GM21825 (cell line): ENCODE measurements around the gene MCM3.

Experiments
- ATAC-seq: cut with Tn5 transposase; IDR thresholded peaks from one replicate; pipeline ENCODE4 v1.9.1; 2021; ENCODE audit warnings: mild to moderate bottlenecking, moderate library complexity; ENCODE audit not compliant: unreplicated experiment

MCM3 gene

DNA sequence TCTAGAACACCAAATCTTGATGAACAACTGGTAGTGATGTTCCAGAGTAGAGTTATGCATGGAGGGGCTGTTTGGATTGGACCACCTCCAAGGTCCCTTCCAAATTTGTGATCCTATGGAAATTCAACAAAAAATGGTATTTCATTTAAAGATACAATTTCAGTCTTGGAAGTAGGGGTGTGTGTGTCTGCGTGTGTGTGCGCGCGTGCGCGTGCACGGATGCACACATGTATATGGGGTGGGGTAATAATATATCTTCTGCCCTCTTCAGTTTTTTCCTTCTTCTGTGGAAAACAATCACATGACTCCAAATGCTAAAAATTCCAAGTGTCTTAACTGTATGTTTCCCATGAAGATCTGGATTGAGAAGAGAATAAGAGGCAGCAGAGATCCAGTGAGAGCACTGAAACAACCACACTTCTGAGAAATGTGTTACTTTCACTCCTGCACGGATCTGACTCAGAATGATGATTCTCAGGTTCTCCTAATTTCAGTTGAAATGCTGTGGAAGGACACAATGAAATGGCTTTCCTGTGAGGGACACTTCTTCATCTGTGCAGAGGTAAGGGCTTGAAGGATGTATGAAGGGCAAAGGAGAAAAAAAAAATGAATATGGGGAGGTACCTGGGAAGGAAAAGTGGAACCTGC lies 29.7 kb downstream of the MCM3 start:
- no peak for ATAC-seq

DNA sequence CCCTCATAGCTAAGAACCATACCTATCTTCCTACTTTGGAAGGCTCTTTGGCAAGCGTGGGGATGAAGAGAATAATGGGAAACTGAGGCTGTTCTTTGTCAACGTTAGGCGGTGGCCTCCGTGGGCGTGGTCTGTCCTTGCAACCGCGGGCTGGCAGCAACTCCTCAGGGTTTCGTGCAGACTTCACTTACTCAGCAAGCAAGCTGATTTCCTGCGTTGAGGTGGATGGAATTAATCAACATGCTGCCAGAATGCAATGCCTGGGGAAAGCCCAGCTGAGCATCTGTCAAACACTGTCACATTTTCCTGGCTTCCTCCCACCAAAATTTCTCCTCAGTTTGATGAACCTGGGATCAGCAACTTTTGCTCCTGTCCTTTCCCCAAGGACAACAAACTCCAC lies 31.0 kb downstream of the MCM3 start:
- no peak for ATAC-seq

DNA sequence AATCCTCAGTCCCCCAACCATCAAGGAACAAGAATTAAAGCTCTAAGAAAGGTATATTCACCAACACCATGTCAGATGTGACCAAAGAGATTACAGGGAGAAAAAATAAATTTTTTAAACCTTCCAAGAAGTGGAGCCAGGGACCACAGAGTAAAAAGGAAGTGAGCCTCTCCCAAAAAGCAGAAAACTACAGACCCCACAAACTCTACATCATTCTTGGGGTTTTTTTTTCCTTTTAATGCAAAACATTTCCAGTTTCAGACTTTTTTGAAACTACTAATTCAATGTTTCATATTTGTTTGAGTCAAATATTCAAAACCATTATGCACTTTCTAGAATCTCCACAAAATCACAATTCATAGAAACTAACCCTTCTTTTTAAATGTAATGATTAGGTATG lies 33.4 kb downstream of the MCM3 start:
- ATAC-seq, result no peak

DNA sequence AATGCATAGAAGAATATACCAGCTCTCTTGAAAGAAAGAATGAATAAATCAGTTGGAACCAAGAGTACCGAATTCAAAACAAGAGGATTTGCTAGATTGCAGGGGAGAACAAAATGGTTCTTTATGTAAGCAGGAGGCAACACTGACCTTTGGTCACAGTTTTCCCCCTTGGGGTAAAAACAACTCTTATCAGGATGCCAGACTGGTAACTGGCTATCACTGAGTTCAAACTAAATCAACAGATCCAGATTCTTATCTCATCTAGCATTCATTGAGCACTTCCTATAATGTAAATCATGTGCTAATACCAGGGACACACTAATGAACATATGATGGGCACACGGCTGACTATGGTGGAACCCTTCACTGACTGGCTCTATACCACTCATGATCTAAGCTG lies 35.5 kb downstream of the MCM3 start:
- ATAC-seq, result no peak

DNA sequence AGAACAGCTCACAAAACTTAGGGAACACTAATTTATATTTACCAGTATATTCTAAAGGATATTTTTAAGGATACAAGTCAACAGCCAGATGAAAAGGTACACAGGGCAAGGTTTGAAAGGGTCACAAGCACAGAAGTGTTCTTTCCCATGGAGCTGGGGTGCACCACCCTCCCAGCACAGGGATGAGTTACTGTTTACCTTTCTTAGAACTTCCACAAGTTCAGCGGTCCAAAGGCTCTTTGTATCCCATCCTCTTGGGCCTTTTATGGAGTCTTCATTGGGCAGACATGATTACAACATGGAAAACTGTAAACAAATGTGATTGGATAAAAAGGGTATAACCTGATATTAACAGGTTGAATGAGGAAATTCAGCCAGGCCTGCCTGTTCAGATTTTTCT lies 39.1 kb downstream of the MCM3 start:
- ATAC-seq, result no peak

DNA sequence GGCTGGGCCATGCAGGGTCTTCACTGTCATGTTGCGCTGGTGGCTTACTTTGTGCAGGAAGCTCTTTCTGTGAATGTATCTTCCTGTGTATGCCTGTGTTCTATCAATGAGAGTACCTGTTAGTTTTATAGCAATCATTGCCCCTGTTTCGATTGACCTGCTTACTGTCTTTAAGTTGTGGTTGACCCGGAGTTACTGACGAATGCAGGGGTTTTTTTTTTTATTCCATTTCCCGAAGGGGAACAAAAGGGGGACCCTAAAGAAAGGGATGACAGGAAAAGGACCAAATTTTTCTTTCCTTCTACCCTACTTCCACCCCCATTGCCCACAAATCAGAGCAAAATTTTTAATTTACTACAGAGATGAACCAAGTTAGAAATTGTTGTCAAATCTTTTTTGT lies 40.1 kb downstream of the MCM3 start, which contains the start of gene IL17F:
IL17F (minus strand) TSS at position 101 of the 400 bp plus-strand sequence; CDS start at position 30, 71 bp downstream.
- no peak for ATAC-seq

DNA sequence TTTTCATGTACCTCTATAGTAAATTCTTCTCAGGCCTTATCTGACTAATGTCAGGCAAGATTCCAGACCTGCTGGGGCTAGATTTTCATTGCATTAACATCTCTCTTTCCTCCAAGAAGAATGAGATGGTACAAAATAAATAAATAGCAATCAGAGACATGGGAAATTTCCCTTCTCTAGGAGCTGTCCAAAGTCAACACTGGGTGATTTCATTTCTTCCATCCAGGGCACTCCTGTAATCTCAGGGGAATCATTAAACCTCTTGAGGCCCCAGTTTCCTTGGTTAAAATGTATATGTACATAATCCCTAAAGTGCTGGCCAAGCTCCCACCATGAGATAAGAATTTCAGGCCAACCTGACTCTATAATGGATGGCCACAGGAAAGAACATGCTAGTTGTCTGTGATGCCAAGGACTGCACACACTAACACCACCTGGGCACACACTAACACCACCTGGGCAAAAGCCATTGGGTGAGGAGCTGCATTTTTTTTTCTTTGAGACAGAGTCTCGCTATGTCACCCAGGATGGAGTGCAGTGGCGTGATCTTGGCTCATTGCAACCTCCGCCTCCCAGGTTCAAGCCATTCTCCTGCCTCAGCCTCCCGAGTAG lies 41.2 kb downstream of the MCM3 start:
- no peak for ATAC-seq

DNA sequence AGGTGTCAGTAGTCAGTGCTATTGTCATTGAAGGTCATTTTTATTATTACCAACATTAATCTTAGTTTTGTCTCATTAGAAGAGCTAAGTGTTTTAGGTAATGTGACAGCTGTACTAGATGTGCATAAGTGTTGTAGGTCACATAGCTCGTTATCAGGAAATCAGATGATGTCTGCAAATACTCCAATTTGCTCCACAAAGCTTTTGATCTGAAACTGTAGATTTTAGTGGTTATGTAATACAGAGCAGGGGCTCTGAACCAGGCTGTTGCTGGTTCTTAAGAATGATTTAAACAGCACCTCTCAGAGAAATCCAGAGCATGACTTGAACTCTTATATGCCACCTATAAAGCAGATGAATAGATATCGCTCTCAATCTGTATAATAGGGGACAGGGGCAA lies 42.7 kb downstream of the MCM3 start:
- no peak for ATAC-seq

DNA sequence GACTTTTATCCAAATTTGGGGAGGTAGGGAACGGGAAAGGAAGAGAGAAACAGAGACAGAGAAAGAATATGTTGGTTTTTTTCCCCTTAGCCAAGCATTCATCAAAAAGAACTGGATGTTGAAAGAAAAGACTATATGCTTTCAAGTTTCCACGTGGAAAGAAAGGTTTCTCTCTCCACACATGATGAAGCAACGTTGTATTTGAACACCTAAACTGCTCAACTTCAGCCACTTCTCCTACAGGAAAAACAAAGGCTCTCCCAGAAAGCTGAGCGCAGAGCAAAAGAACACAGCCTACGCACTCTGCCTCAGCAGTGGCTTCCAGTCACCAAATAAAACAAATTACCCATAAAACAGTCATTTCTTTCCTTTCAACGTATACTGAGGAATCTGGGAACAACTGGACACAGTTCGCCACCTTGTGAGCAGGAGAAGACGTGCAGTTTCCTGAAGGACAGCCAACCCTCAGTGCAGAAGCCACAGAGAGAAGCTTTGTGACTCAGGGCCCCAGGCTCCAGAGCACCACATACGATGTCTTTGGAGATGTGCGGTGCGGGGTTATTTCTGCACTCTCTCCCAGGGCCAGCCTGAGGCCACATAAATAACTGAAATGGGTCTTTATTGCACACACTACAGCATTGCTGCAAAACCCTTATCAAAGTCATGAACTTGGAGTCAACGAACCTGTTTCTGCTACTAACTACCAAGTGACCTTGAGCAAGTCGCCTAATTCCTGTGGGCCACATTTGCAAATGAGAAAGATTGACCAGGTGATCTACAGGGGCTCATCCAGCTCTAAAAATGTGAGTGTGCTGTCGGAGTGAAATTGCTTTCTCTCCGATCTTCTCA lies 50.3 kb downstream of the MCM3 start:
- ATAC-seq, result peak; percentile 79

DNA sequence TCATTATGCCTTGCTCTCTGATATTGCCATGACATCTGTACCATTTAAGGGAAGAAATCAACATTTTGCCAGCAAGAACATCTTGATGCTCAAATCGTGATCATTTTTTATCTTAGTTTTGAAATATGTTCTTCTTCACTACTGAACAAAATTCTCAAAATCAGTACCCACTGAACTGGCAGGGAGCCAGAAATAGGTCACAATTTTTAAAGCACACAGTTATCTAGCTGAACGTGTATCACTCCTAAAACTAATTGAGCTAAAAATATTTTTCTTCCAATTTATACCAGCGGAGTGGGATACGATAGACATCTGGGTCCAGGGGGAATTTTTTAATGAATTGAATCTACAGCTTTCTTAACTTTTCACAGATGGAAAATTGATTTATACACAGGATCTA lies 51.5 kb downstream of the MCM3 start:
- ATAC-seq, result no peak

DNA sequence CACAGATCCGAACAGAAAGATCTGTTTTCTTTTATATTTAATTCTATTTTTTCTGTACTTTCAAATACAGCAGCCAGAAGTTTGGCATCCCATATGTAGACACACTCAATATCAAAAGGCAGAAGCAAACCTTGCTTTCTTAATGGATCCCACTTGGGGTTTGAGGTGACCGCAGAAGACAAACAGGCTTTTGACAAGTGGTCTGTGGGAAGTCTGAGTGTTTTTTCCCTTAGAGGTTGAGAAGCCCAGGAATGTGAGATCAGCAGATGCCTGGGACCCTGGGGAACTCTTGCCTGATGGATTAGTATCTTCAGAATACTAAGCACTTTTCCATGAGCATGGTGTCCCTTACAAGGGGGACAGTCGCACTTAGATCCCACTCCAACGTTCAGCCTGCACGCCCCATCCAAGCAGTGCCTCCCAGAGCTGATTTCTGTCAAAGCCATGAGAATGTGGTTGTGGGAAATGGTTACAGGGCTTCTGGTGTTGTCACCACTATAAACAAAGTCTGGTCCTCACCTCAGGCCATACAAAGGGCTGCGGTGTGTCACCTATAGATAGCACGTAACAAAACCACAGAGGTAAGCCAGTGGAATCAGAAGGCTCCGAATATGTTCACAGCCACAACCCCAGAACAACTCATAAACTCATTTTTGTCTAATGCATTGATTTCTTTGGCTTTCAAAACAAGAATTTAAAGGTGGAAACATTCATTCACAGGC lies 53.0 kb downstream of the MCM3 start:
- no peak for ATAC-seq

DNA sequence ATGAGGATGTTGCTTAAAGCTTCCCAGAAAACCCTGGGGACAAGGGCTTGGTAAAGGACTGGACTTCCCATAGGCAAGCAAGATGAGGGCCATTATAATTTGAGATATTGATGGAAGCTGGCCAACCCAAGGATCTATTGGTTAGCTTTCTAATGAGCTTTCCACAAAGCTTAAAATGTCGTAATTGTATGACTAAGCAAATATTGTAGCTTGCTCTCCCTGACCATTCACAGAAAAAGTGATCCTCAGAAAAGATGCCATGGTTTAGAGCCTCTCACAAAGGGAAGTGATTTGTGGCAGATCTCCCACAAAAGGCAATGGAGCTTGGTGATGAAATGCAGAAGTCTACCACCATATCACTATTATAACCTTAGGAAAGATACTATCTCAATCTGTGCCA lies 53.9 kb downstream of the MCM3 start:
- ATAC-seq, result no peak

DNA sequence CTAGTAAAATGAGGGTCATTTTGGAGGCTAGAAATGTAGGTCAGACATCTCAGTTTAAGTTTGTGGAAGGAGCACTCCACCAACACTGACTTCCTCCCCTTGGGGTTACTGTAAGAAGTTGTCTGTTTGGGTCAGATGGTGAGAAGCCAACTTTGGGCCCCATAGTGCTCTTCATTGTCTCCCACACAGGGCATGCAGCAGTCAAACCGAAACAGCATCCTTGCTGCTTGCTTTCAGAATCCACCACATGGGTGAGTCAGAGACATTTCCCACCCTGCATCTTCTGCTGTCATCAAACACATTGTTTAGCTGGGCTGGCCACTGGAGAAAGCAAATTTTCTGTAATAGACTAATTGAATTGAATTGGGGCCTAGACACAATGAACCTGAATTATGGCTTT lies 57.0 kb downstream of the MCM3 start:
- peak; percentile 100 for ATAC-seq

DNA sequence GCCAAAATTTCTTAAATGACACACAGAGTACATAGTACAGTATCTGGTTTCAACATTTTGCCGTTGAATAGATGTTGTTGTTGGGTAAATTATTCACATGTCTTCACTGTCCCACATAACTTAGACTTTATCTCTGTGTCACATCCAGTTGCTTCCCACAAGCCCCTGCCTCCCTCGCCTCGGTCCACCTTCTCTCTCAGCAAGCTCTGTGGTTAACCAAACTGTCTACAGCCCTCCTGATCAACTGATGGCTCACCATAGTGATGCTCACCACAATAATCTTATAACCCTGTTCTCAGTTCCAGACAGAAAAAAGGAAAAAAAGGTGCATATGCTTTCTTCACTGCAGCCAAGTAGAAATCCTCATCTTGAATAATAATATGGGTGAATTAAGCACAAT lies 63.2 kb downstream of the MCM3 start:
- peak; percentile 82 for ATAC-seq

DNA sequence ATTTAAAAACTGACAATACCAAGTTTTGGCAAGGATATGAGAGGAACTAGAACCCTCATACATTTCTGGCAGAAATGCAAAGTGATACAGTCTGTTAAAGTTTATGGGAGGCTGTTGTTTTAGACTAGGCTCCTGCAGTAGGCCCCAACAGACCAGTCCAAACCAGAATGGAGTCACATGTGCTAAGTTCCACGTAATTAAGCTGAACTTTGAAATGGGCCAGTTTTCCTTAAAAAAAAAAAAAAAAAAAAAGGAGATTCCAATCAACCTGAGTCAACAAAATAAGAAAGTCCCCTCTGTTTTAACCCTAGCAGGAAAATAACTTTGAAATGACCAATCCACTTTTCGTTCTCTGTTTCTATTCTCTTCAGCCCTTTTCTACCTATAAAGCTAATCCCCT lies 66.8 kb downstream of the MCM3 start:
- ATAC-seq, result no peak

DNA sequence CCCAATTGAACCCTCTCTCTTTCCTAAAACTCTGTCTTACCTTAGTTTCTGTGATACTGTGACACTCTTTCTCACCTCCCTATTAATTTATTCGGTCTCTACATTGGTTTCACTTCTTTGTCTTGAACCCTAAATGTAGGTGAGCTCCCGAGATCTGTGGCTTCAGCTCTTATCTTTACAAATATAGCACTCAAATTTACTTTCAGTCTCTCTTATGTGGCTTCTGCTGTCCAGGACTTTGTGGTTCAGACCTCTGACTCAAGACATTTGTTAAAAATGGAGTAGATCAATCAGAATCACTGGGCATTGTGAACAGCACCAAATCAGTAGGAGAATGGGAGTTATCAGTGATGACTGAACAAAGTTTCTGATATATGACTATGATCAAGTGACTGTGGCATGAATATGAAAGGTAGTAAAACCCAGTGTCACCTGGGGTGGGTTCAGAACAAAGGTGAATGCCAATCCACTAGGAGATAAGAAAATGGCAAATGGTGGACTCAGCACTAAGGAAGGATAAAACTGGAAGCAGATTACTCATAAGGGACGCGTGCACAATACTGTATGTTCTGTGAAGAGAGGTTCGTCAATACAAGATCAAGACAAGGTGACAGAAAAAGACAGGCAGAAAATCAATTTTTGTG lies 67.5 kb downstream of the MCM3 start:
- ATAC-seq, result no peak

DNA sequence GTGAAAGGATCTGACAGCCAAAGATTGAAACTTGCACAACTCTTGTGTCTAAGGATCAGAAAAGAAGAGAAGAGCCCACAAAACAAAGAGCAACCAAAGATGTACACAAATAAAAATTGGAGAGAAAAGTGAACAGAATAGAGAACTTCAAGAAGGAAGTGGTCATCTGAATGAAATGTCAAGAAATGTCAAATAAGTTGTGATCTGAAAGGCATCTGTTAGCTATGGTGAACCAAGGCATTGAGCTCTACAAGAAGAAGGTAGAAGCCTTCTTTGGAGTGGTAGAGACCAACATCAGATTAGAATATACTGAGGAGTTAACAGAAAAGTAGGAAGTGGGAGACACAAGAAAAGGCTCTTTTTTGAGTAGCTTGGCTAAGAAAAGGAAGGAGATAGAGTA lies 68.8 kb downstream of the MCM3 start:
- no peak for ATAC-seq
